Body of pancreas (tissue), 4 donors: ENCODE results near the gene PIGS.

Source experiments
- POLR2A ChIP-seq, 3 donors: fragments of 450-650 bp; IDR thresholded peaks; one replicate each; pipeline ENCODE4 v1.6.1; 2016; ENCODE audit warnings: antibody characterized with exemption in 3 of 3, mild to moderate bottlenecking in 2 of 3
- TF ChIP-seq, protein P1 (sequence below), 7 experiments: fragments of 450-650 bp in 4 of 7; fragments of 200-600 bp in 3 of 7; sonication (generic) in 3 of 7; IDR thresholded peaks; one replicate each; pipeline ENCODE4 v1.5.1; 2016 to 2019; ENCODE audit warnings: antibody characterized with exemption in 7 of 7

DNA sequence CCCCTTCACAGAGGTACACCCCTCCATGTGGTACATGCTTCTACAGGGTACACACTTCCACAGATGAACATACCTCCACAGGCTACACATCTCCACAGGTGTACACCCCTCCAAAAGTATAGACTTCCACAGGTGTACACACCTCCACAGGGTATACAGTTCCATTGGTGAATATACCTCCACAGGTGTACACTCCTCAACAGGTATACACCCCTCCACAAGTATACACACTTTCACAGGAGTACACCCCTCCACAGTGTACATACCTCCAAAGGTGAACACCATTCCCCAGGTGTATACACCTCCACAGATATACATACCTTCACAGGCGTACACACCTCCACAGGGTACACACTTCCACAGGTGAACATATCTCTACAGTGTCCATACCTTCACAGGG, 55.8 kb downstream of the PIGS start:
- TF ChIP-seq POLR2A (IDR thresholded peaks at IDR 0.05), result no peak
- TF ChIP-seq, protein P1, sequence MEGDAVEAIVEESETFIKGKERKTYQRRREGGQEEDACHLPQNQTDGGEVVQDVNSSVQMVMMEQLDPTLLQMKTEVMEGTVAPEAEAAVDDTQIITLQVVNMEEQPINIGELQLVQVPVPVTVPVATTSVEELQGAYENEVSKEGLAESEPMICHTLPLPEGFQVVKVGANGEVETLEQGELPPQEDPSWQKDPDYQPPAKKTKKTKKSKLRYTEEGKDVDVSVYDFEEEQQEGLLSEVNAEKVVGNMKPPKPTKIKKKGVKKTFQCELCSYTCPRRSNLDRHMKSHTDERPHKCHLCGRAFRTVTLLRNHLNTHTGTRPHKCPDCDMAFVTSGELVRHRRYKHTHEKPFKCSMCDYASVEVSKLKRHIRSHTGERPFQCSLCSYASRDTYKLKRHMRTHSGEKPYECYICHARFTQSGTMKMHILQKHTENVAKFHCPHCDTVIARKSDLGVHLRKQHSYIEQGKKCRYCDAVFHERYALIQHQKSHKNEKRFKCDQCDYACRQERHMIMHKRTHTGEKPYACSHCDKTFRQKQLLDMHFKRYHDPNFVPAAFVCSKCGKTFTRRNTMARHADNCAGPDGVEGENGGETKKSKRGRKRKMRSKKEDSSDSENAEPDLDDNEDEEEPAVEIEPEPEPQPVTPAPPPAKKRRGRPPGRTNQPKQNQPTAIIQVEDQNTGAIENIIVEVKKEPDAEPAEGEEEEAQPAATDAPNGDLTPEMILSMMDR (IDR thresholded peaks at IDR 0.05), result no peak
